Frontal cortex (tissue), 4 donors: ENCODE results near the gene CPM. TPM values are rescaled to one million over a fixed set of nuclear protein-coding genes. Genes with fewer than 3 reads are reported as not detected.
"Not testable (repeated sequence)": the region's sequence is repeated elsewhere in the genome, so short reads cannot be mapped to it uniquely, and the experiment has no call there.

ENCODE experiments used
- DNase-seq, 2 donors: peaks; one replicate each; pipeline ENCODE4 v3.0.0; 2012; ENCODE audit warnings: low spot score in 2 of 2
- FAIRE-seq: peaks from 2 replicates; lab custom pipeline; 2012; peaks lifted over from hg19 to GRCh38; lab: Jason Lieb, UNC
- total RNA-seq: library from RNA; depleted of rRNA; stranded (reverse); fragments of >200 nt; gene quantifications from one replicate; pipeline ENCODE4 v1.2.3, GENCODE V29; 2014
- donor health status: control.
- donor health status: control.
- donor health status: control.

CPM gene
- total RNA-seq, 1 donor from 2014 or later, result 2.9 TPM

DNA sequence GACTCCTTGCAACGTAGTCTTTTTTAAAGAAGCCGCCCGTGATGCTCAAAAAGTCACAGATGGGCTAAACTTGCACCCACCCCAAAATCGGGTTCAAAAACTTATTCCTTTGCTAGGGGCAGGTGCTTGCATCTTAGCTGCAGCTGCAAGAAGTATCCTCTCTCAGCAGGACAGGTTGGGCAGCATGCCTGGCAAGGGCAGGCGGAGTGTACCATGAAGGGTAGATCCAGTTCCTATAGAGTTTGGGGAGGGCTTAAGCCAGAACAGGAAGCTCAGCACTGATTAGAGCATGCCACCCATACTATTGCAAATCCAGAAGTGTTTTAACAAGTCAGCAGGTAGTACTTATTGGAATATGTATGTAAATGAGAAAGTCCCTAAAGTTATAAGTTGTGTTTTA lies 48.7 kb downstream of the CPM start:
- DNase-seq (no peak), FAIRE-seq (no peak)

DNA sequence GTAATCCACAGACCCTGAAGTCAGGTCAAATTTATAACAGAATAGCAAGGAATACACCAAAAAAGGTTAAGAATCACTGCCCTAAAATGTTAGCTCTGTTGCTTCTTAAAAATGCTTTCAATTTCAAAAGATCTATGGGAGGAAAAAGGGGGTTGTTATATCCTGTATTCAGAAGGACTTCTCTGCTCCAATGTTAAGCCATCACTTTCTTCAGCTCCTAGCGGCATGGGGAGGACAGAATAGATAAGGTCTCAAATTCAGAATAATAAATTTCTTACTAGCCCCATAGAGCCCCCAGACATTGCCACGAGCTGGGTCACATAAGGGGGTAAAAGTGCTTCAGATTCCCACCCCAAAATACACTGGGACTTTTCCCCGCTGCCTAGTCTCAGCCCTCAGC lies 49.8 kb downstream of the CPM start:
- no peak for FAIRE-seq
- no peak for DNase-seq

DNA sequence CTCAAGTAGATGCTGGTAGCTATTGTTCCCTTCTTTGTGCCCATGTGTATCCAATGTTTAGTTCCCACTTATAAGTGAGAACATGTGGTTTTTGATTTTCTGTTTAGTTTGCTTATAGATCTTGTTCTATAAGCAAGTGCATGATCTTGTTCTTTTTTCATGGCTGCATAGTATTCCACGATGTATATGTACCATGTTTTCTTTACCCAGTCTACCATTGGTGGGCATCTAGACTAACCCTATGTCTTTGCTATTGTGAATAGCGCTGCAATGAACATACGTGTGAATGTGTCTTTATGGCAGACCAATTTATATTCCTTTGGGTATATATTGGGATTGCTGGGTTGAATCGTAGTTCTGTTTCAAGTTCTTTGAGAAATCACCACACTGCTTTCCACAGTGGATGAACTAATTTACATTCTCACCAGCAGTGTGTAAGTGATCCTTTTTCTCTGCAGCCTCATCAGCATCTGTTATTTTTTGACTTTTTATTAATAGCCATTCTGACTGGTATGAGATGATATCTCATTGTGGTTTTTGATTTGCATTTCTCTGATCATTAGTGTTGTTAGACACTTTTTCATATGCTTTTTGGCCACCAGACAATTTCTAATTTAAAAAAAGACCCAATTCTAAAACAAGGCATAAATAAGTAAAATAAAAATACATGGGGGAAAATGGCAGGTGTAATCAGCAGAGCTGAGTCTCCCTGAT lies 50.6 kb downstream of the CPM start:
- FAIRE-seq (no peak), DNase-seq (no peak)

DNA sequence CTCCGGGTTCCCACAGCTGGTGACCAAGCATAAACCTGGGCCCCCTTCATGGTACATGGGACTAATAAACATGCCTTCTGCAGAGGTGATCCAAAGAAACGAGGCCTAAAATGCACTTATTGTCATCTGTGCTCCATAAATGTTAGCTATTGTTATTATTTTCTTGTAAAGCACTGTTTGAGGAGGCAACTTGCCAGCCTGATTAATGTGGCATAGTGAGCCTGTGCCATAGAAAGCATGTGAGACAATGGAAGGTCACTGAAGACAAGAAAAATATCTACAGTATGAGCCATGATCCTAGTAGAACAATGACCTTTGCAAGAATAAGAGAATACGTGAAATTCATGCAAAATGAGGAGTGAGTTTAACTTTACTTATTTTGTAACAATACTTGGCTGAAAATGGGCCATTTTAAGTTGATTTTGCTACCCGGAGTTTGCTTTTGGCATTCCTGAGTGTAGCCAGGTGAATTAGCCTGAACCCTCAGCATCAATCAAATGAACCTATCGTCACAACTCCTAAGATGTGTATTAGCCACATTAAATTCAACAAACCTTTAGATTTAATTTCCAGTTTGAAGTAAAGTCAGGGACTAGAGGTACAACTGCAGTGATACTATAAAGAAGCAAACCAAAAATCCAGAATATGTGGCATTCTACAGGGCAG lies 52.2 kb downstream of the CPM start:
- FAIRE-seq (no peak), DNase-seq (no peak)

DNA sequence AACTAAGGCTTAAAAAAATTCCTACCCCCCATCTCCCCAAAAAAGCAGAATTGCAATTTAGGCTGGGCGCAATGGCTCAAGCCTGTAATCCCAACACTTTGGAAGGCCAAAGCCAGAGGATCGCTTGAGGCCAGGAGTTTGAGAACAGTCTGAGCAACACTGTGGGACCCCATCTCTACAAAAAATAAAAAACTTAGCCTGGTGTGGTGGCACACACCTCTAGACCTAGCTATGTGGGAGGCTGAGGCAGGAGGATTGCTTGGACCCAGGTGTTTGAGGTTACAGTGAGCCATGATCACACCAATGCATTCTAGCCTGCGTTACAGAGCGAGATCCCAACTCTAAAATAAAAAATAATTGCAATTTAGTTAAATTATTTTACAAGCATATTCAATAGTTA lies 54.1 kb downstream of the CPM start:
- FAIRE-seq, result no peak

DNA sequence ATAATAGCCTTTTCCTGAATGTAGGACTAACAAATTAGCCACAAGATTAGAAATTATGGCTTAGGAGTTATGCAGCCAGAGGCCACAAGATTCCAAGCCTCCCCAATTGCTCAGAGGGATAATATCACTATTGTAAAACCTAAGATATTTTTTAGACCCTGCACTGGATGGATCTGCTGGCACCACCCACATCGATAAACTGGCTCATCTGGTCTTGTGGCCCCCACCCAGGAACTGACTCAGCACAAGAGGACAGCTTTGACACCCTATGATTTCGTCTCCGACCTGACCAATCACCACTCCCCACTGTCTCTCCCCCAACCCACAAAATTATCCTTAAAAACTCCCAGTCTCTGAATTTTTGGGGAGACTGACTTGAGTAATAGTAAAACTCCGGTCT lies 54.7 kb downstream of the CPM start:
- FAIRE-seq, result no peak
- DNase-seq, result no peak

More for the DNA sequence above, 54.1 kb downstream of the CPM start:
- no peak for DNase-seq

DNA sequence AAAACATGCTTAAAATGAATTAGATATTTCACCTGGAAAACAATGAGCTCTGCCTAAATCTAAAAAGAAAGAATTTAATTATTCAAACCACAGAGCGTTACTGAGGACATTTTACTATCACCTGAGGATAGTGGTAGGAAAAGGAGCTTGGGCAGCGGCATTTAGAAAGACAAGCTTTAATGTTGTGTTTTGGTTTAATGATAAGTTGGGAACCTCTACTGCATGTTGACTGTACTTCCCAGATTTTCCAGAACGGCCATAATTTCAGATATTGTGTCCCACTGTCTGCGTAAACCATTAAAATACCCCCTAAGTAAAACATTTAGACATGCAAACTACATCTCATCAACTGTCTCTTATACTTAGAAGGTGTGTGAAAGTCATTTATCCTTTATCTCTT lies 55.4 kb downstream of the CPM start:
- FAIRE-seq, result no peak
- no peak for DNase-seq

DNA sequence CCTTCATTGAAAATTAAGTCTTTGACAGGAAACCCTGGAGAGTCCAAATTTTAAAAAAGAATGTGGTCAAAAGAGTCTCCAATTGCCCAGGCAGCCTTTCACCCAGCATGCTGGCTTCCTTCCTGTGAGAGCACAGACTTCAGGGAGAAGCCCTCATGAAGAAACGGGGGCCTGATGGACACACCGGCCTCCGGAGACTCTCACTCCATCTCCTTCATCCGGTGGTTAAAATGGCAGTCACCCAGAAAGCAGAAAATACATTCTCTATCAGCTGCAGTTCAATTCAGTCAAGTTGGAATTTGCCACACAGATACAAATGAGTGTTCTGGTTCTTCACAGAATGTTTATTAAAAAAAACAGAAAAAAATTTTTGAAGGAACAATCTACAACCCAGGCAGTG lies 56.5 kb downstream of the CPM start:
- DNase-seq (peak in 1 of 2 donors; percentile 16), FAIRE-seq (no peak)

DNA sequence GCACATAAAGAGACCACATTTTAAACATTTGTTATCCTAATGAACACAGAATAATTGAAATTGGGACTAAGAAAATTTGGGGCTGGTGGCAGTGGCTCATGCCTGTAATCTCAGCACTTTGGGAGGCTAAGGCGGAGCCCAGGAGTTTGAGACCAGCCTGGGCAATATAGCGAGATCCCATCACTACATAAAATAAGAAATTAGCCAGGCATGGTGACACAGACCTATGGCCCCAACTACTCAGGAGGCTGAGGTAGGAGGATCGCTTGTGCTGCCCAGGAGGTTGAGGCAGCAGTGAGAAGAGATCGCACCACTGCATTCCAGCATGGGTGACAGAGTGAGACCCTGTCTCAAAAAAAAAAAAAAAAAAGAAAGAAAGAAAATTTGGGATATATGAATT lies 59.7 kb downstream of the CPM start:
- DNase-seq (no peak), FAIRE-seq (no peak)

DNA sequence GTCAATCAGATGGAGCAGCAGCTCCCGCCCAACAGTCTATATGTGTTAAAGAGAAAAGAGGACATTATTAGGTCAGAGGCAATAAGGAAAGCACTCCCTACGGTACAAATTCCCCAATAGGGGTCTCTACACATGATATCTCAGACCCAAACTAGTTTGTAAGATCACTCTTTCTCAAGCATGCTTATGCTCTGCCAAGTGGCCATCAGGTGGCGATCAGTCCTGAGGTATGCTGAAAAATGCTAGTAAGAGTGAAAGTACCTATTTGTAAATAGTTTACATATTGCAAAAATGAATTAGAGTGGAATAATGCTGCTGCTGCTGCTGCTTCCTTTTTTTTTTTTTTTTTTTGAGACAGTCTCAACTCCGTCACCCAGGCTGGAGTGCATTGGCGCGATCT lies 61.0 kb downstream of the CPM start:
- DNase-seq, result no peak
- no peak for FAIRE-seq

DNA sequence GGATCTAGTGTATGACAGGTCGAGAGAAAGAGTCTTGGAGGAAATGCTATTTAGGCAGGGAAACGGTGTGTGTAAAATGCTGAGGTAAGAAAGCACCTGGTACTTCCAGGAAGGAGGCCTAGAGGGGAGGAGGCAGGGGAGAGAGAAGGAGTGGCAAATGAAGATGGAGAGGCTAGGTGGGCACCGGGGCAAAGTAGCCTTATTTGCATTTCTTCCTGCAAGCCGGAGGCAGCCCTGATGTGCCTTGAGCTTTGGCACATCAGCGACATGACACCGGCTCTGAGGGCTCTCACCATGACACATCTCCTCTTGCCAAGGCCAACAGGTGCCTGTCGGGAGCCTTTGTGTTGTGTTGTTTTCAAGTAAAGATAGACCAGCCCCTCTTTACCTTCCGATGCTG lies 61.6 kb downstream of the CPM start:
- FAIRE-seq, result no peak
- no peak for DNase-seq

DNA sequence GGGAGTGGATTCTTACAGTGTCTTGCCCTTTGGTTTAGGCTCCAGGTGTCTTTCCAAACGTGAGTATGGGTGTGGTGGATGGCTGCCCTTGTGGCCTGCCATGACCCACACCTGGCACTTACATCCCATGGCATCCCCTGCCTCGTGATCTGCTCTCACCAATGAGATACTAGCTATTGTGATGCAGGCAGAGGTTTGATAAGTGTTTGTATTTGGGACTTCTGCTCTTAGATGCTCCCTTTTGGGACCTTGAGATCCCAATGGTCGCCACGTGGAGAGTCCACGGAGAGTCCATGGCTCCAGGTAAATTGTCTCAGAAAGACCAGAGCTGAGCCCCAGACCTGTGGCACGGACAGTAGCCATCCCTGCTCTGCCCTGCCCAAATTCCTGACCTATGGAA lies 62.5 kb downstream of the CPM start:
- FAIRE-seq (no peak), DNase-seq (no peak)

DNA sequence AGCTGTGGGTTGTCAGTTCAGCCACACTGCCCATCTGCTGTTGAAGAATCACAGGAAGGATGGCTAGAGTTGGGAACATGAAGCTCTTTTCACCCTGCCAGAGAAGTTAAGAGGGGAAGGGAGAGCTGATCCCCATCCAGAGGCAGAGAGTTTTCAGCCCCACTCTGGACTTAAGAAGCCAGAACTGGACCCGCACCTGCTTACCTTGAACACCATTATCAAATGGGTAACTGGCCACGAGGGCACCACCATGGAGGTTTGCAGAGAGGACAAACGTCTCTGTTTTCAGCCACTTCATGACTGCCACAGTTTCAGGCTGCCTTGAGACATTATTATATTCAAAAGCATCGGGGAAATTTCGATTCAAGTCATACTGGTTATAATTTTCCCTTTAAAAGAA lies 63.0 kb downstream of the CPM start:
- DNase-seq, result no peak
- no peak for FAIRE-seq

DNA sequence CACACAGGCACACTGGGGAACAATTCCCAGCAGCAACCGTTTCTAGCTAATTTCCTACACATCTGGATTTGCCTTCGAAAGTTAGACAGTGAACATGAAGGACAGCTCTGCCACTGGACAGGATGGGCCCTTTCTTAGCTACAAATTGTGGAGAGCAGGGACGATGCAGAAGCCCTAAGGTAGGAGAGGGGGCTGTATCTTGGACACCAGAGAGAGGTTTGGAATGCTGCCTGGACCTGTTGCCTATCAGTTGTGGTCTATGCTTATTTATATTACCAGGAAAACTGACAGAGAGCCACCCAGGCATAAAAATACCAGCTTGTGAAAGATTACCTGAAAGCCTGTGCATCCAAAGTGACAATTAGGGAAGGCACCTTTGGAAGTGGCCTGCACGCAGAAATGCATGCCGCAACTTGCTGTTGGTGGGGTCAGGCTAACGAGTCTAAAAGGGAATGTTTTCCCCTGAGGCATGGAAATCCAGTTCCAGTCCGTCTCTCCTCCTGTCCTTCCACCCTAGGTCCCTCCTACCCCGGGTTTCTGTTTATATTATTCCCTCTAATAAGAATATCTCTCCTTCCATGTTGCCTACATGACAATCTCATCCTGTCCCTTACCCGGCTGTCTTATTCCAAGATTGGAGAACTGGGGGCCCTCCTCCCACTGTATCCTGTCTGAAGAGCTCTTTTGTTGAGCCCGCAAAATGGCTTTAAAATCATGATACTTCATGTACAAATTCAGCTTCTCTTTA lies 64.8 kb downstream of the CPM start:
- no peak for DNase-seq
- FAIRE-seq, result no peak

DNA sequence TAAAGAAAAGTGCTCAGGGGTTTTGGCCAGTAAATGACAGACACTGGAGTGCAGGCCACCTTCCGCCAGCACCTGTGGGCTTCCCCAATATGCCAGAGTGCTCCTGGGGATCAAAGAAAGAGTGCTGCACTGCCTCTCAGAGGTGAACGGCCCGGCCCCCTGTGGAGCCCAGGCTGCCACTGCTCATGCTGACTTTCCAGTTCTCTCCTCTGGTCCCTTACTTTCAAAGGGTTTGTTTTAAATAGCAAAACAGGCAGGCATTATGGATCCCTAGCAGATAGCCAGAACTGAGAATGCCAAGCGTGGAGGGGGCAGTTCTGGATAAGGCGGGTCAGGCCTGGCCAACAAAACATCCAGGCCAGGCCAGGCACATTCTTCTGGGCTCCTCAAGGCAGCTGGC lies 65.4 kb downstream of the CPM start:
- no peak for FAIRE-seq
- no peak for DNase-seq

DNA sequence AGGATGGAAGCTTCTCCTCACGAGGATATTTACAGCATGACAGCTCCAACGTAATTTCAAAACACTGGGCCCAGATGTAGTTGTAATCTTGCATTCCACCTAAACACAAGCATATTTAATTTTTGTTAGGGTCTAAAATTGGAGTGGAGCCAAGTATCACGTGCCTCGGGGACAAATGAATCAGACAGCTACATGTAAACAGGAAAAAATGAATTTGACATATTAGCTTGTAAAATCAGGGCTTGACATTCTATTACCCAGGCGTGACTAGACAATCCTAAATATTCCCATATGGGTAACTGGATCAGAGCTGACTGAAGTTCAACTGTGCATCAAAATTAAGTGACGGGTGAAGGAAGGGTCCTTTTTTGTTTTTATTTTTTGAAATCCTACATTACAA lies 66.0 kb downstream of the CPM start:
- DNase-seq (no peak), FAIRE-seq (no peak)

DNA sequence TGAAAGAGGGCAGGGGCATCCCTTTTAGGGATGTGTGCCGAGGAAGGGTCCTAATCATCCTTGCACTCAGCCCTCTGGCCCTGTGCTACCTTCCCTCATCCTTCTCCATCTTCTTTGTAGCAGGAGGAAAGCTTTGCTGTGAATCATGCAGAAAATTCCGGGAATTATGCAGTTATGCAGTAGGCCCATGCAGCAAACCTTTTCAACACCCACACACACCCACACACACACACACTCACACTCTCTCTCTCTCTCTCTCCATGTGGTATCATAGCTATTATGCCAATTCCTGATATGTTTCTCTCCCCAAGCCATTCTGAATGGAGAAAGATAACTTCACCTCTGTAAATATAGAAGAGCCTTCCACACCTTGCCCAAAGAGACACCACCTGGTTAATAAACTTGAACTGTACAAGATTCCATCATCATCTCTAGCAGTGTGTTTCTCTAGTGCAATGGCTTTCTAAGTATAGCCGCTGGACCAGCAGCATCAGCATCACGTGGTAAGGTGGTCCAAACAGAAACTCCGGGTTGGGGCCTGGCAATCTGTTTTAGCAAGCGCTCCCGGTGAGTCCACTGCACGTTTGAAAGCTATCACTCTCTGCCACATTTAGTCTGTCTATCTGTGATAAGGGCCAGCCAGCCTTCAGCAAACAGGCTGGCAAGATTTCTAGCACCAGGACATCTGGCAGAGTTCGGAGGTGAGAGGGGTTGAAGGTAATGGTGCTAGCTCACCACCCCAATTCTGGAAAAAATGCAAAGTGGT lies 67.4 kb downstream of the CPM start:
- DNase-seq (no peak), FAIRE-seq (no peak)

DNA sequence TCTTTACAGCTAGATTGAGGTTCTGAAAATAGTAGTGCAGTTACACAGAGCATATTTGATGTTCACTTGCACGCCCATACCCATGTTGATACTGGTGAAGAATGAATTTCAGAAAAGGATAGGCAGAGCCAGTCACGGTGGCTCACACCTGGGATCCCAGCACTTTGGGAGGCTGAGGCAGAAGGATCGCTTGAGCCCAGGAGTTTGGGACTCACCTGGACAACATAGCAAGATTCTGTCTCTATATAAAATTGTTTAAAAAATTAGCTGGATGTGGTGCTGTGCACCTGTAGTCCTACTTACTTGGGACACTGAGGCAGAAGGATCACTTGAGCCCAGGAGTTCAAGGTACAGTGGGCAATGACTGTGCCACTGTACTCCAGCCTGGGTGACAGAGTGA lies 68.4 kb downstream of the CPM start:
- DNase-seq (no peak), FAIRE-seq (no peak)

DNA sequence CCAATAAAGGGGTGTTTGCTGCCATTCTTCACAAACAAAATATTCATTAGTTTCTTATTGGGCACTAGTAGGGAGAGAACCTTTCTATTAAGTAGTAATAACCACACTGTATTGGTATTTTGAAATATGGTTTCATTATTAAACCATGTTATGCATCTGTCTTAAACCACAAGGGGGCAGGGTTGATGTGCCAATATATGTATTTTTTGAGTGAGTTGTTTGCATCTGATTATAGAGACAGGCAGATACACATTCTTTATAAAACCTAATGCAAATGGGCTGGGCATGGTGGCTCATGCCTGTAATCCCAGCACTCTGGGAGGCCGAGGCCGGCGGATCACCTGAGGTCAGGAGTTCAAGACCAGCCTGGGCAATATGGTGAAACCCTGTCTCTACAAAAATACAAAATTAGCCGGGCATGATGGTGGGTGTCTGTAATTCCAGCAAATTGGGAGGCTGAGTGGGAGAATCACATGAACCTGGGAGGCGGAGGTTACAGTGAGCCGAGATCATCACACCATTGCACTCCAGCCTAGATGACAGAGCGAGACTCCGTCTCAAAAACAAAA lies 69.0 kb downstream of the CPM start:
- not testable (repeated sequence) for DNase-seq, FAIRE-seq

DNA sequence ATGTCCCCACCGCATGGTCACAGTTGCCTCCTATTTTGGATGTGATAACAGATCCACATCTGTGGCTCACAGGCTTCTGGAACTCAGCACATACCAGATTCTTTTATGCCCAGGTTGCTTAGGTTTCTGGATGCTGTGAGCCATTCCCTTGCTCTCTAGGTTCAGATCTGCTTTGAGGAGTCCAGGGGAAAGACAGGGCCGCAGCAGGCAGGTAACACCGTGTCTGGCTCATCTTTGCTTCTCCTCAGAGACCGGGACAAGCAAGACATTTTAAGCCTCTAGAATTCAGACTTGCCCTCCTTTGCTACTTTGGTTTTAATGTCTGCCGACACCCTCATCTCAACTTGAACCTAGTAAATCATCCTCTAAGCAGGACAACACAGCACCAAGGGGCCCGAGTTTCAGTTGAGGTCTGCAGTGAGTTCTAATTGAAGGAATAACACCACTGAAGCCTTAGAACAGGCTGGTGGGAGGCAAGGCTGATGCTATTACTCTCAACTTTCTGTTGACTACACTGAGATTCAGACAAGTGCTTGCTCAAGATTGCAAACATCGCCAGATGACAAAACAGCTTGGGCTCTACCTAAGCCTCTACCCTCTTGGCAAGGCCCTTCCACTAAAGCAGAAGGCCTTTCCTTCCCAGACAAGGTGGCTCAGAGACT lies 69.7 kb downstream of the CPM start:
- no peak for DNase-seq
- FAIRE-seq, result no peak
